Peyer's patch (tissue), 4 donors: ENCODE measurements around the gene SIX1.

Experiments used
- POLR2A ChIP-seq, 2 donors: fragments of 450-650 bp; IDR thresholded peaks; one replicate each; pipeline ENCODE4 v1.5.1; 2017; ENCODE audit warnings: antibody characterized with exemption in 2 of 2, mild to moderate bottlenecking in 2 of 2, moderate library complexity in 2 of 2
- TF ChIP-seq, protein P1 (sequence below), 6 experiments: fragments of 450-650 bp in 4 of 6; fragments of 200-600 bp in 2 of 6; sonication (generic) in 1 of 6; IDR thresholded peaks; one replicate each; pipeline ENCODE4 v1.5.1; 2017 to 2019; ENCODE audit warnings: antibody characterized with exemption in 6 of 6, mild to moderate bottlenecking in 3 of 6, moderate library complexity in 1 of 6

DNA sequence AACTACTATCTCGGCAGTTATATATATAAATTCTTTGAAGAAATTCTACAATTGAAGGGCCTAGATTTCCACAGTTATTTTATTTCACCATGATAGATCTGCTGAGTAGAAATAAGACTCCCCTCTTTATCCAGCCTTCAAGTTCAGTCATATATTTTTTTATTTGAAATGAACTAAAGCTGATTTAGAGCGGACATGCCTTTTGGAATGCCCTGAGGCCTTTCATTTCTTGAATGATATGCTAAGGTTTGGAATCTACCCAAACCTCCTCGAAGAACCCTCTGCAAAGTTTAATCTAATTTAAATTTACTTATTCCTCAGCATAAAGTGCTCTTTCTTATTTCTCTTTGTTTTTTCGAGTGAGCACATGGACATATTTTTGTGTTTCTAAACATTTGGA lies 15.1 kb downstream of the SIX1 start:
- TF ChIP-seq, protein P1, sequence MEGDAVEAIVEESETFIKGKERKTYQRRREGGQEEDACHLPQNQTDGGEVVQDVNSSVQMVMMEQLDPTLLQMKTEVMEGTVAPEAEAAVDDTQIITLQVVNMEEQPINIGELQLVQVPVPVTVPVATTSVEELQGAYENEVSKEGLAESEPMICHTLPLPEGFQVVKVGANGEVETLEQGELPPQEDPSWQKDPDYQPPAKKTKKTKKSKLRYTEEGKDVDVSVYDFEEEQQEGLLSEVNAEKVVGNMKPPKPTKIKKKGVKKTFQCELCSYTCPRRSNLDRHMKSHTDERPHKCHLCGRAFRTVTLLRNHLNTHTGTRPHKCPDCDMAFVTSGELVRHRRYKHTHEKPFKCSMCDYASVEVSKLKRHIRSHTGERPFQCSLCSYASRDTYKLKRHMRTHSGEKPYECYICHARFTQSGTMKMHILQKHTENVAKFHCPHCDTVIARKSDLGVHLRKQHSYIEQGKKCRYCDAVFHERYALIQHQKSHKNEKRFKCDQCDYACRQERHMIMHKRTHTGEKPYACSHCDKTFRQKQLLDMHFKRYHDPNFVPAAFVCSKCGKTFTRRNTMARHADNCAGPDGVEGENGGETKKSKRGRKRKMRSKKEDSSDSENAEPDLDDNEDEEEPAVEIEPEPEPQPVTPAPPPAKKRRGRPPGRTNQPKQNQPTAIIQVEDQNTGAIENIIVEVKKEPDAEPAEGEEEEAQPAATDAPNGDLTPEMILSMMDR (IDR thresholded peaks at IDR 0.05), result no peak
- TF ChIP-seq POLR2A (IDR thresholded peaks at IDR 0.05), result no peak
